Measurements from ENCODE around the gene SHBG. TPM values are rescaled to one million over a fixed set of nuclear protein-coding genes. Genes with fewer than 3 reads are reported as not detected.
A peak's percentile ranks its signal among the peaks of the same experiment; 100 is the strongest.

Gene SHBG
- total RNA-seq, 4 donors from 2014 or later = 0.63 to 1.2 TPM; not detected in 2

DNA sequence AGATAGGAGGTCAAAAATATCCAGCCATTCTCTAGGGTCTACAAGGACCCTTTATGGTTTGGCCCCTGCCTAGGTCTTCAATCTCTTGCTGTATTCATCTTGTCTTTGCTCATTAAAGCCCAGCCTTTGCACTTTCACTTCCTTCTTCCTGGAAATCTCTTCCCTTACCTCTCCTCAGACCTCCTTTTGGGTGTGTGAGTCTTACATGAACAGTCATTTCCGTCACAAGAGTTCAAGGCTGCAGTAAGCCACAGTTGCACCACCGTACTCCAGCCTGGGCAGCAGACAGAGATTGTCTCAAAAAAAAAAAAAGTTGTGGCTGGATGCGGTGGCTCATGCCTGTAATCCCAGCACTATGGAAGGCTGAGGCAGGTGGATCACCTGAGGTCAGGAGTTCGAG, 14.8 kb downstream of the SHBG start:
- no peak for DNase-seq (ENCODE audit: low spot score in 2 of 2)
- no peaks in the 10 kb centered on the region for H3K36me3 ChIP-seq
- H3K9me3 ChIP-seq = no peaks in the 10 kb centered on the region
- TF ChIP-seq, protein P1, sequence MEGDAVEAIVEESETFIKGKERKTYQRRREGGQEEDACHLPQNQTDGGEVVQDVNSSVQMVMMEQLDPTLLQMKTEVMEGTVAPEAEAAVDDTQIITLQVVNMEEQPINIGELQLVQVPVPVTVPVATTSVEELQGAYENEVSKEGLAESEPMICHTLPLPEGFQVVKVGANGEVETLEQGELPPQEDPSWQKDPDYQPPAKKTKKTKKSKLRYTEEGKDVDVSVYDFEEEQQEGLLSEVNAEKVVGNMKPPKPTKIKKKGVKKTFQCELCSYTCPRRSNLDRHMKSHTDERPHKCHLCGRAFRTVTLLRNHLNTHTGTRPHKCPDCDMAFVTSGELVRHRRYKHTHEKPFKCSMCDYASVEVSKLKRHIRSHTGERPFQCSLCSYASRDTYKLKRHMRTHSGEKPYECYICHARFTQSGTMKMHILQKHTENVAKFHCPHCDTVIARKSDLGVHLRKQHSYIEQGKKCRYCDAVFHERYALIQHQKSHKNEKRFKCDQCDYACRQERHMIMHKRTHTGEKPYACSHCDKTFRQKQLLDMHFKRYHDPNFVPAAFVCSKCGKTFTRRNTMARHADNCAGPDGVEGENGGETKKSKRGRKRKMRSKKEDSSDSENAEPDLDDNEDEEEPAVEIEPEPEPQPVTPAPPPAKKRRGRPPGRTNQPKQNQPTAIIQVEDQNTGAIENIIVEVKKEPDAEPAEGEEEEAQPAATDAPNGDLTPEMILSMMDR (IDR thresholded peaks at IDR 0.05) = no peak
- TF ChIP-seq EP300 (IDR thresholded peaks at IDR 0.05) = no peak
- no peak for TF ChIP-seq POLR2A (IDR thresholded peaks at IDR 0.05)
- peaks cover 0 to 13% of the 10 kb centered on the region in 2 donors for H3K27me3 ChIP-seq
- H3K4me1 ChIP-seq = no peaks in the 10 kb centered on the region
- 86 to 88% methylated on average over 4 of the region's 4 CpGs for WGBS, 2 donors
- H3K4me3 ChIP-seq = no peak overlapping the region
- H3K27ac ChIP-seq = no peak overlapping the region

DNA sequence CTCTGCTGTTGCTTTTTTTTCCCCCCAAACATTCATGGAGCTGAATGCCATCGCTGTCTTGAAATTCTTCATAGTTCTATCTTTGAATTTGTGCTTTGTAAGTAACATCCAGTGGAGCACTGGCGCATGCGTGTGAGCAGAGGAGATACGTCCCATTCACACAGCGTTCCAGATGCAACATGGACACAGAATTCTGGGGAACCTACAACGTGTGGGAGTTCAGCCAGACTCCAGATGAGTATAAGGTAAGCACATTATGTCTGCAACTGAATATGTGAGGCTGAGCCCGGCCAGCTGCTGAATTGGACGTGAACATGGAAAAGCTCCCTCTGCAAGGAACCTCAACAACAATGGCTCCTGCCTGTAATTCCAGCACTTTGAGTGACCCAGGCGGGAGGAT, 16.5 kb downstream of the SHBG start:
- Histone ChIP-seq H3K4me1 (peaks cover 0 to 16% (median 11%) of the 10 kb centered on the region in 4 donors), H3K27me3 (peaks cover 0 to 28% of the 10 kb centered on the region in 2 donors), H3K27ac (no peak overlapping the region), H3K4me3 (no peak overlapping the region), H3K9me3 (no peaks in the 10 kb centered on the region), H3K36me3 (no peaks in the 10 kb centered on the region)
- no peak for TF ChIP-seq POLR2A (IDR thresholded peaks at IDR 0.05)
- TF ChIP-seq, protein P1 (IDR thresholded peaks at IDR 0.05) = no peak
- no peak for TF ChIP-seq EP300 (IDR thresholded peaks at IDR 0.05)
- WGBS, 2 donors = 53 to 54% methylated on average over 9 of the region's 9 CpGs
- no peak for DNase-seq (ENCODE audit: low spot score in 2 of 2)

DNA sequence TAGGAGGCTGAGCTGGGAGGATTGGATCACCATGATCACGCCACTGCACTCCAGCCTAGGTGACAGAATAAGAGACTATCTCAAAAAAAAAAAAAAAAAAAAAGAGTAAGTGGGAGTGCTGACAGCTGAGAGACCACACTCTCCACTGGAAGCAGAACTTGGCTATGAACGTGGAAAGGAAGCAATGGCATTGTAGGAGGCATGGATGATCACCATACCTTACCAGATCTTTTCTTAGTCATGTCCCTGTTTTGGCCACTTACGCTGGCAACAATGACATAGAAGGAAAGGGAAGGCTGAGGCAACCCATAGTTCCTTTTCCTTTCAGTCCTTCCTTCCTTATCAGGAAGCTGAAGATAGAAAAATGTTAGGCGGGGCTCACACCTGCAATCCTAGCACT, 17.1 kb downstream of the SHBG start:
- DNase-seq (ENCODE audit: low spot score in 2 of 2) = no peak
- no peak overlapping the region for H3K4me3 ChIP-seq
- H3K4me1 ChIP-seq = peaks cover 0 to 21% (median 15%) of the 10 kb centered on the region in 4 donors
- no peak overlapping the region for H3K27ac ChIP-seq
- WGBS, 2 donors = 72 to 76% methylated on average over 4 of the region's 4 CpGs
- H3K36me3 ChIP-seq = no peaks in the 10 kb centered on the region
- no peaks in the 10 kb centered on the region for H3K9me3 ChIP-seq
- peaks cover 0 to 34% of the 10 kb centered on the region in 2 donors for H3K27me3 ChIP-seq
- TF ChIP-seq EP300 (IDR thresholded peaks at IDR 0.05) (no peak), POLR2A (IDR thresholded peaks at IDR 0.05) (no peak)
- TF ChIP-seq, protein P1 (IDR thresholded peaks at IDR 0.05) = no peak

DNA sequence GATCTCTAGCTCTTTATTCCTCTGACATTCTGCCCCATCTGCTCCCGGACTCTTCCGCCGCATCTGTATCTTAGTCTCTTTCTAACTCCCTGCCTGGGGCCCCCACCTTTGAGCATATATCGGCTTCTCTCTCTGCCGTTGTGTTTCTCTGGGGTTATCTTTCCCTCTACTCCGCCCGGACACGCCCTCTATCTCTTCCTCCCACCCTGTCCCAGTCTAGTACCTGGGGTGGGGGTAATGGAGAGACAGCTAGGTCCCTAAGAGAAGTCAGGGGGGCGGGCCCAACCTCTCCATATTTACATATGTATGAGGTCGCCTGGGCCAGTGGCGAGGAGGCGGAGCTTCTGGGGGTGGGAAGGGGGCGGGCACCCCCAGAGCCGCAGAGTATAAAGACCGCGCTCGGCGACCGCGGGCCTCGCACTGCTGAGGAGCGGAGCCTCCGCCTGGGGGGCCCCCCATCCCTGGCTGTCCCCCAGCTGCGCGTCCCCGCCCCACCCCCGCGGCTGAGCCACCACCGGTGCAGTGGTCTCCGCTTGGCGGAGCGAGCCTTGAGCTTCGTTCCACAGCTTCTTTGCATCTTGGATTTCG, 20.7 kb downstream of the SHBG start, which contains the start of gene ATP1B2:
ATP1B2 (plus strand) TSS at position 418 of the 588 bp plus-strand sequence. CDS start 593 bp downstream, outside the sequence.
- Histone ChIP-seq H3K4me1 (peaks cover 0 to 25% (median 16%) of the 10 kb centered on the region in 4 donors), H3K27ac (peak within 1 kb of the TSS; percentile 1 to 88 (median 74)), H3K9me3 (no peaks in the 10 kb centered on the region), H3K4me3 (peak within 1 kb of the TSS; percentile 28 to 62 (median 52)), H3K27me3 (peaks cover 0 to 45% of the 10 kb centered on the region in 2 donors), H3K36me3 (no peaks in the 10 kb centered on the region)
- TF ChIP-seq POLR2A (IDR thresholded peaks at IDR 0.05) (no peak), EP300 (IDR thresholded peaks at IDR 0.05) (no peak)
- TF ChIP-seq, protein P1 (IDR thresholded peaks at IDR 0.05) = no peak
- 2% methylated on average over 26 to 34 of the region's 34 CpGs for WGBS, 2 donors
- peak; percentile 24 to 25 for DNase-seq (ENCODE audit: low spot score in 2 of 2)

DNA sequence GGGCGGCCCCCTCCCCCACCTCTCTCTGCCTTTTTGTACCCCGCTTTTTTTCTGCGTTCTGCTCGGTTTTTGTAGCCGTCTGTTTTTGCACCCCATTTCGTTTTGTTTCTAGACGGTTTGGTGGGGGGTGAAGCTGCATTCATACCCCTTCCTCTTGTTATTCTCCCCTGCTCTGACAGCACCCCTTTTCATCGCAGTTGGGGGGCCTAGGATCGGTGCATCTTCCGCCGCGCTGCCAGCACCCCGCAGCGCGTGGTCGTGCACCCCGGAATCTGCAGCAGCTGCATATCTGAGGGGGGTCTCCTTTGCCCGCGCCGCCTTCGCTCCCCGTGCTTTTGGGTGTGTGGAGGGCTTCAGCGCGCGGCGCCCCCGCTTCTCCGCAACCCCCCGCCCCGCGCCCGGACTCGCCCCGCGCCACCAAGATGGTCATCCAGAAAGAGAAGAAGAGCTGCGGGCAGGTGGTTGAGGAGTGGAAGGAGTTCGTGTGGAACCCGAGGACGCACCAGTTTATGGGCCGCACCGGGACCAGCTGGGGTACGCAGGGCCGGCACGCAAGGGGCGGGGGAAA, 21.2 kb downstream of the SHBG start:
- Histone ChIP-seq H3K4me1 (peaks cover 0 to 25% (median 16%) of the 10 kb centered on the region in 4 donors), H3K27ac (peak overlapping the region; percentile 1 to 88 (median 74)), H3K4me3 (peak overlapping the region; percentile 28 to 62 (median 52)), H3K9me3 (no peaks in the 10 kb centered on the region), H3K27me3 (peaks cover 0 to 45% of the 10 kb centered on the region in 2 donors), H3K36me3 (no peaks in the 10 kb centered on the region)
- 1% methylated on average over 40 to 44 of the region's 45 CpGs for WGBS, 2 donors
- TF ChIP-seq, protein P1 (IDR thresholded peaks at IDR 0.05) = no peak
- TF ChIP-seq EP300 (IDR thresholded peaks at IDR 0.05) = no peak
- no peak for TF ChIP-seq POLR2A (IDR thresholded peaks at IDR 0.05)
- no peak for DNase-seq (ENCODE audit: low spot score in 2 of 2)

Measured in tibial nerve (tissue), 4 donors.